A549 (cell line): ENCODE measurements around the gene UNC13C. TPM values are rescaled to one million over a fixed set of nuclear protein-coding genes. Genes with fewer than 3 reads are reported as not detected.

Experiments
- ATAC-seq, 2 experiments: fragments of 200-7000 bp in 1 of 2; fragments of >200 bp in 1 of 2; cut with Nextera tagmentation in 1 of 2; cut with Tn5 transposase in 1 of 2; 3 replicates each; pipeline versions ENCODE4 v1.8.0 to v1.9.1; 2018 to 2020; ENCODE audit warnings: mild to moderate bottlenecking in 1 of 2, moderate library complexity in 1 of 2
- CTCF ChIA-PET: fragments of 300-600 bp; sonication (Branson Sonifier 250); formaldehyde crosslinking; extraction: SDS; loops from one replicate; lab custom pipeline; 2021; ENCODE audit warnings: antibody characterized with exemption, inconsistent platforms; lab: Yijun Ruan, JAX
- POLR2A ChIA-PET: fragments of 350-600 bp; formaldehyde crosslinking; extraction: SDS; loops from one replicate; lab custom pipeline; 2021; ENCODE audit warnings: antibody characterized with exemption, inconsistent platforms; lab: Yijun Ruan, JAX
- DNase-seq, 2 experiments: peaks; one replicate each; pipeline versions ENCODE4 v3.0.0 to v3.0.0-alpha.2; 2011 to 2016; ENCODE audit warnings: low read depth in 1 of 2, low spot score in 1 of 2
- FAIRE-seq: peaks from 2 replicates; lab custom pipeline; 2011; peaks lifted over from hg19 to GRCh38; lab: Jason Lieb, UNC
- H3K27ac ChIP-seq, 2 experiments: fragments of >200 bp; sonication (Bioruptor Twin); formaldehyde crosslinking; 3 replicates each; pipeline ENCODE4 v1.5.1; 2016 to 2017
- H3K4me1 ChIP-seq: fragments of >200 bp; sonication (Bioruptor Twin); formaldehyde crosslinking; 3 replicates; pipeline ENCODE4 v1.6.1; 2016
- H3K4me2 ChIP-seq: fragments of >200 bp; sonication (Bioruptor Twin); formaldehyde crosslinking; 3 replicates; pipeline ENCODE4 v1.6.1; 2016
- H3K4me3 ChIP-seq: fragments of >200 bp; sonication (Bioruptor Twin); formaldehyde crosslinking; 3 replicates; pipeline ENCODE4 v1.5.1; 2016
- H3K9me3 ChIP-seq: fragments of >200 bp; sonication (Bioruptor Twin); formaldehyde crosslinking; 3 replicates; pipeline ENCODE4 v1.6.1; 2016
- CBX2 ChIP-seq: fragments of 200-600 bp; sonication (generic); IDR thresholded peaks from 2 replicates; pipeline ENCODE4 v1.6.1; 2016; ENCODE audit warnings: low read depth, mild to moderate bottlenecking, borderline replicate concordance
- CBX8 ChIP-seq: fragments of 200-600 bp; sonication (generic); IDR thresholded peaks from 2 replicates; pipeline ENCODE4 v1.6.1; 2016
- CEBPB ChIP-seq, 2 experiments: fragments of >200 bp in 1 of 2; sonication (Bioruptor Twin) in 1 of 2; formaldehyde crosslinking in 1 of 2; IDR thresholded peaks; 2 replicates each; pipeline ENCODE4 v1.6.1; 2012 to 2016
- CHD2 ChIP-seq: fragments of 150-350 bp; IDR thresholded peaks from 2 replicates; pipeline ENCODE4 v1.6.1; 2014; ENCODE audit warnings: low read length; ENCODE audit not compliant: partially characterized antibody
- CHD4 ChIP-seq: fragments of 200-600 bp; sonication (generic); IDR thresholded peaks from 2 replicates; pipeline ENCODE4 v1.6.1; 2016; ENCODE audit warnings: antibody characterized with exemption, mild to moderate bottlenecking, borderline replicate concordance
- E2F6 ChIP-seq: IDR thresholded peaks from 2 replicates; pipeline ENCODE4 v1.6.1; 2012; ENCODE audit warnings: low read depth, borderline replicate concordance
- EP300 ChIP-seq, 2 experiments: fragments of >200 bp; sonication (Bioruptor Twin); formaldehyde crosslinking; IDR thresholded peaks; 2 replicates in 1 of 2; 3 replicates in 1 of 2; pipeline ENCODE4 v1.6.1; 2016 to 2017
- HDAC2 ChIP-seq: fragments of 200-600 bp; sonication (generic); IDR thresholded peaks from 2 replicates; pipeline ENCODE4 v1.6.1; 2016
- HOXA7 ChIP-seq: fragments of 250-450 bp; sonication (Bioruptor Pico); IDR thresholded peaks from 2 replicates; pipeline ENCODE4 v1.5.0; 2020; ENCODE audit warnings: mild to moderate bottlenecking, moderate library complexity
- HOXB13 ChIP-seq: fragments of 250-450 bp; sonication (Bioruptor Pico); IDR thresholded peaks from 2 replicates; pipeline ENCODE4 v1.5.0; 2020; ENCODE audit warnings: low read depth, mild to moderate bottlenecking, moderate library complexity
- HOXB5 ChIP-seq: fragments of 250-450 bp; sonication (Bioruptor Pico); IDR thresholded peaks from 2 replicates; pipeline ENCODE4 v1.5.0; 2020; ENCODE audit warnings: mild to moderate bottlenecking, moderate library complexity
- JUNB ChIP-seq: fragments of >200 bp; sonication (Bioruptor Twin); formaldehyde crosslinking; IDR thresholded peaks from 2 replicates; pipeline ENCODE4 v1.6.1; 2016
- KDM1A ChIP-seq: fragments of 200-600 bp; sonication (generic); IDR thresholded peaks from 2 replicates; pipeline ENCODE4 v1.6.1; 2016; ENCODE audit warnings: low read depth, mild to moderate bottlenecking
- MAFK ChIP-seq: fragments of 450-650 bp; IDR thresholded peaks from 2 replicates; pipeline ENCODE4 v1.6.1; 2014; ENCODE audit not compliant: partially characterized antibody
- MAZ ChIP-seq: fragments of 150-350 bp; IDR thresholded peaks from 2 replicates; pipeline ENCODE4 v1.6.1; 2014; ENCODE audit warnings: antibody characterized with exemption, low read depth, low read length, borderline replicate concordance
- MYC ChIP-seq: IDR thresholded peaks from 2 replicates; pipeline ENCODE4 v1.6.1; 2012; ENCODE audit warnings: mild to moderate bottlenecking, inconsistent platforms, low read length, improper control_type of control experiment, borderline replicate concordance
- NFE2L2 ChIP-seq: fragments of 150-350 bp; conservative IDR thresholded peaks from 2 replicates; pipeline ENCODE4 v1.6.1; 2014; ENCODE audit warnings: low read length
- PHF8 ChIP-seq: fragments of 200-600 bp; sonication (generic); IDR thresholded peaks from 2 replicates; pipeline ENCODE4 v1.6.1; 2016; ENCODE audit warnings: low read depth, mild to moderate bottlenecking, antibody characterized with exemption, moderate library complexity, borderline replicate concordance
- RARB ChIP-seq: fragments of 250-450 bp; sonication (Bioruptor Pico); IDR thresholded peaks from 2 replicates; pipeline ENCODE4 v1.8.0; 2021; ENCODE audit warnings: mild to moderate bottlenecking, moderate library complexity
- RCOR1 ChIP-seq: fragments of 150-350 bp; IDR thresholded peaks from 2 replicates; pipeline ENCODE4 v1.6.1; 2014; ENCODE audit warnings: antibody characterized with exemption, low read length, low read depth
- REST ChIP-seq: fragments of 200-600 bp; sonication (generic); IDR thresholded peaks from 2 replicates; pipeline ENCODE4 v1.6.1; 2016; ENCODE audit warnings: antibody characterized with exemption, mild to moderate bottlenecking, moderate library complexity
- RFX5 ChIP-seq: fragments of 450-650 bp; IDR thresholded peaks from 2 replicates; pipeline ENCODE4 v1.7.1; 2014; ENCODE audit warnings: antibody characterized with exemption, mild to moderate bottlenecking, moderate library complexity
- RNF2 ChIP-seq: fragments of 200-600 bp; sonication (generic); IDR thresholded peaks from 2 replicates; pipeline ENCODE4 v1.6.1; 2016; ENCODE audit warnings: low read depth, mild to moderate bottlenecking, antibody characterized with exemption, moderate library complexity, borderline replicate concordance
- SMC3 ChIP-seq: fragments of >200 bp; sonication (Bioruptor Twin); formaldehyde crosslinking; IDR thresholded peaks from 3 replicates; pipeline ENCODE4 v1.6.1; 2018; ENCODE audit warnings: inconsistent platforms
- SREBF2 ChIP-seq: fragments of 450-650 bp; IDR thresholded peaks from 2 replicates; pipeline ENCODE4 v1.6.1; 2014; ENCODE audit warnings: mild to moderate bottlenecking, moderate library complexity
- USF2 ChIP-seq: fragments of 450-650 bp; IDR thresholded peaks from 2 replicates; pipeline ENCODE4 v1.6.1; 2014; ENCODE audit warnings: antibody characterized with exemption
- ZC3H11A ChIP-seq: fragments of 450-650 bp; IDR thresholded peaks from 2 replicates; pipeline ENCODE4 v1.6.1; 2014; ENCODE audit warnings: antibody characterized with exemption, mild to moderate bottlenecking
- ZFP36 ChIP-seq: fragments of 450-650 bp; IDR thresholded peaks from 2 replicates; pipeline ENCODE4 v1.6.1; 2014; ENCODE audit warnings: borderline replicate concordance; ENCODE audit not compliant: partially characterized antibody
- ZSCAN20 ChIP-seq: fragments of 250-450 bp; sonication (Bioruptor Pico); IDR thresholded peaks from 2 replicates; pipeline ENCODE4 v1.8.0; 2022; ENCODE audit warnings: mild to moderate bottlenecking, moderate library complexity
- WGBS: methylation state at CpG from one replicate; pipeline ENCODE4 v1.1.6; 2017; ENCODE audit errors: missing lambda C conversion rate; 5-methylcytosine and 5-hydroxymethylcytosine counted together
- polyA plus RNA-seq, 4 experiments: library from polyadenylated mRNA; depleted of rRNA in 3 of 4; stranded (reverse); fragments of >200 nt; fragmentation: RNase III in 1 of 4; extraction: RNeasy Plus Mini Kit Qiagen cat#74134 plus additional on column Dnase treatment in 1 of 4; gene quantifications; 2 replicates in 3 of 4; 3 replicates in 1 of 4; pipeline ENCODE4 v1.2.3, GENCODE V29; 2011 to 2017
- TF ChIP-seq, protein P1 (sequence below): fragments of 250-450 bp; sonication (Bioruptor Pico); IDR thresholded peaks from 2 replicates; pipeline ENCODE4 v1.5.0; 2020; ENCODE audit warnings: low read depth, mild to moderate bottlenecking, moderate library complexity

The UNC13C gene
- polyA plus RNA-seq, 2 of the 4 experiments (the other 2 are of a cell fraction), result 0.01 to 0.04 TPM

DNA sequence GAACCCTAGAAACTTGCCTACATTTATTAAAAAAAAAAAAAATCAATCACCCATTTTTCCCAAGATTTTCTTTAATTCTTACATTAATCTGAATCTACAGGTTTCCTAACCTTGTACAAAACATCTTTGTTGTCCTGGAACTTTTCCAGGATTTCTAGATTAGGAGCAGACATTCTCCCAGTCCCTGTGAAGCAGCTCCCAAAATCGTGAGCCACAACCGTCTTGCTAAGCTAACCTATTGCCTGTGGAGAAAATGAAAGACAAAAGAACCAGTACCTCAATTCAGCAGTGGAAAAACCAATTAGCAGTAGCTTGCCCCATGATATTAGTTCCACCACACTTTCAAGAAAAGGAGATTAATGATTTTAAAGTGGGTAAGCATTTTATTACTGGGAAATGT is 522.1 kb downstream of the UNC13C start:
- H3K4me3 ChIP-seq, result no peak overlapping the region
- FAIRE-seq, result no peak
- no peak for ATAC-seq
- 0% methylated on average over 2 of the region's 2 CpGs for WGBS
- no peaks in the 10 kb centered on the region for H3K9me3 ChIP-seq
- no peak overlapping the region for H3K27ac ChIP-seq
- POLR2A ChIA-PET, result no interaction called here
- DNase-seq, result no peak
- TF ChIP-seq NFE2L2 (no peak), EP300 (IDR thresholded peaks at IDR 0.05) (no peak), USF2 (no peak), HDAC2 (no peak), RCOR1 (no peak), HOXA7 (CRISPR knock-in tag) (no peak), CHD2 (no peak), E2F6 (no peak), PHF8 (no peak), JUNB (no peak), CBX2 (no peak), SREBF2 (no peak), REST (no peak), CHD4 (no peak)
- TF ChIP-seq, protein P1, sequence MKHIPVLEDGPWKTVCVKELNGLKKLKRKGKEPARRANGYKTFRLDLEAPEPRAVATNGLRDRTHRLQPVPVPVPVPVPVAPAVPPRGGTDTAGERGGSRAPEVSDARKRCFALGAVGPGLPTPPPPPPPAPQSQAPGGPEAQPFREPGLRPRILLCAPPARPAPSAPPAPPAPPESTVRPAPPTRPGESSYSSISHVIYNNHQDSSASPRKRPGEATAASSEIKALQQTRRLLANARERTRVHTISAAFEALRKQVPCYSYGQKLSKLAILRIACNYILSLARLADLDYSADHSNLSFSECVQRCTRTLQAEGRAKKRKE (CRISPR knock-in tag), result no peak
- no peak overlapping the region for H3K4me2 ChIP-seq
- CTCF ChIA-PET, result interaction anchor here (0.5 kb wide), 1 partner anchor 75 kb away, joined by 3 read pairs; no protein-coding TSS in a partner anchor
- H3K4me1 ChIP-seq, result no peaks in the 10 kb centered on the region

DNA sequence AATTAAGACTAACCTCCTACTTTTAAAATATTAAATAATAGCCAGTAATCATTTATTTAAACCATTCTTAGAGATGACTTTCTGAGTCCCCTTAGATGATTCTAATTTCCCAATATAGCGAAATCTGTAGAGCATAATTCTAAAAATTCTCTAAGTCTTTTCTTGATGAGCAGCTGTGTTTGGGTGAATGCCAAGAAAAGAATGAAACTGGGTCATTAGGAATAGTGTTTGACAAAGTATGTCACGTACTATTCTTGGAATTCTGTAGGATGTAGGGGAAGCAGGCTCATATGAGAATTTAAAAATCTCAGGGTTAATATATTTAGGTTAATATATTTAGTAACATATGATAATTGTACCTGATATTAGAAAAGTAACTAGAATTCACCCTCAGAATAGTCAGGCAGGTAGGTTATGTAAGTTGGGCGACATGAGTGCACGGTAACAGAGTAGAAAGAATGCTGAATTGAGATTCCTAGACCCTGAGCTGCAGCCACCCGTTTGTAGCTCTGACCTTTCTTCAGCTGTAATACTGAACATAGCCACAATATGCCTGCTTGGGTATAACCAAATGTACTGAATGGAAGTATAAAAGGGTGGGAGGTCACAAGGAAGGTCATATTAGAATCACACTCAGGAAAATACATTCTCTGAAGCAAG is 524.3 kb downstream of the UNC13C start:
- H3K27ac ChIP-seq, result no peak overlapping the region
- no peak for TF ChIP-seq HOXB13 (CRISPR knock-in tag)
- no peak for TF ChIP-seq MYC
- no peak for TF ChIP-seq CBX8
- no peak for TF ChIP-seq MAZ
- no peak for TF ChIP-seq E2F6
- no peak for TF ChIP-seq RARB (CRISPR knock-in tag)
- no peak for TF ChIP-seq HOXB5 (CRISPR knock-in tag)
- no peak for TF ChIP-seq MAFK
- TF ChIP-seq RNF2, result no peak
- TF ChIP-seq ZSCAN20 (CRISPR knock-in tag), result no peak
- no peak for TF ChIP-seq KDM1A
- TF ChIP-seq, protein P1 (CRISPR knock-in tag), result no peak
- no peak for TF ChIP-seq CEBPB (IDR thresholded peaks at IDR 0.05)
- no peak for TF ChIP-seq HOXA7 (CRISPR knock-in tag)
- TF ChIP-seq ZFP36, result no peak
- no peak for TF ChIP-seq ZC3H11A
- no peak for TF ChIP-seq RFX5
- no peak for TF ChIP-seq SMC3
- FAIRE-seq, result no peak
- ATAC-seq, result no peak
- no peak overlapping the region for H3K4me2 ChIP-seq
- 11% methylated on average over 5 of the region's 5 CpGs for WGBS
- POLR2A ChIA-PET, result no interaction called here
- no peaks in the 10 kb centered on the region for H3K9me3 ChIP-seq
- no peaks in the 10 kb centered on the region for H3K4me1 ChIP-seq
- DNase-seq, result no peak
- CTCF ChIA-PET, result no interaction called here
- no peak overlapping the region for H3K4me3 ChIP-seq
